ENCODE data around the gene PRKN.

GRCh38 chr6:161480421-161481155, 1247.0 kb downstream of the PRKN start:
- TF ChIP-seq, protein P1, sequence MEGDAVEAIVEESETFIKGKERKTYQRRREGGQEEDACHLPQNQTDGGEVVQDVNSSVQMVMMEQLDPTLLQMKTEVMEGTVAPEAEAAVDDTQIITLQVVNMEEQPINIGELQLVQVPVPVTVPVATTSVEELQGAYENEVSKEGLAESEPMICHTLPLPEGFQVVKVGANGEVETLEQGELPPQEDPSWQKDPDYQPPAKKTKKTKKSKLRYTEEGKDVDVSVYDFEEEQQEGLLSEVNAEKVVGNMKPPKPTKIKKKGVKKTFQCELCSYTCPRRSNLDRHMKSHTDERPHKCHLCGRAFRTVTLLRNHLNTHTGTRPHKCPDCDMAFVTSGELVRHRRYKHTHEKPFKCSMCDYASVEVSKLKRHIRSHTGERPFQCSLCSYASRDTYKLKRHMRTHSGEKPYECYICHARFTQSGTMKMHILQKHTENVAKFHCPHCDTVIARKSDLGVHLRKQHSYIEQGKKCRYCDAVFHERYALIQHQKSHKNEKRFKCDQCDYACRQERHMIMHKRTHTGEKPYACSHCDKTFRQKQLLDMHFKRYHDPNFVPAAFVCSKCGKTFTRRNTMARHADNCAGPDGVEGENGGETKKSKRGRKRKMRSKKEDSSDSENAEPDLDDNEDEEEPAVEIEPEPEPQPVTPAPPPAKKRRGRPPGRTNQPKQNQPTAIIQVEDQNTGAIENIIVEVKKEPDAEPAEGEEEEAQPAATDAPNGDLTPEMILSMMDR (IDR thresholded peaks at IDR 0.05; ENCODE audit: borderline replicate concordance, extremely low read depth, low read length, poor library complexity, severe bottlenecking) = no peak
- TF ChIP-seq EZH2 (IDR thresholded peaks at IDR 0.05; ENCODE audit: borderline replicate concordance, low read depth, low read length, severe bottlenecking) = no peak

Measured in DND-41 (cell line).